Hematopoietic multipotent progenitor cell (in vitro differentiated cells): ENCODE data around the gene PAPPA. TPM values are rescaled to one million over a fixed set of nuclear protein-coding genes. Genes with fewer than 3 reads are reported as not detected.

Source experiments
- DNase-seq, 3 donors: peaks; one replicate each; pipeline ENCODE4 v3.0.0-alpha.2; 2011 to 2015; ENCODE audit warnings: low read depth in 2 of 3, low spot score in 2 of 3
- total RNA-seq: library from RNA; depleted of rRNA; stranded (reverse); fragments of >200 nt; gene quantifications from one replicate; pipeline ENCODE4 v1.2.3, GENCODE V29; 2012

Gene PAPPA
- total RNA-seq = under 0.01 TPM

- DNase-seq = no peak
Observed at GRCh38 chr9:116153765-116154333, at the start of gene PAPPA. TSS of gene PAPPA (plus strand) at chr9:116153791. CDS start at chr9:116154173, 382 bp downstream.

GRCh38 chr9:116103976-116104820 lies 49.4 kb upstream of the PAPPA start:
- DNase-seq = no peak

- DNase-seq = no peak
Observed at GRCh38 chr9:116112236-116112635, 41.4 kb upstream of the PAPPA start.

- DNase-seq = no peak
Observed at GRCh38 chr9:116115761-116116353, 37.7 kb upstream of the PAPPA start.

- DNase-seq = no peak
Observed at GRCh38 chr9:116116393-116116792, 37.2 kb upstream of the PAPPA start.

GRCh38 chr9:116123171-116123570 lies 30.4 kb upstream of the PAPPA start:
- no peak for DNase-seq

GRCh38 chr9:116124472-116125040 lies 29.0 kb upstream of the PAPPA start:
- DNase-seq = no peak

- no peak for DNase-seq
Observed at GRCh38 chr9:116133163-116133562, 20.4 kb upstream of the PAPPA start.

GRCh38 chr9:116134975-116135374 lies 18.6 kb upstream of the PAPPA start:
- DNase-seq = no peak

- DNase-seq = no peak
Observed at GRCh38 chr9:116137010-116137409, 16.6 kb upstream of the PAPPA start.

GRCh38 chr9:116137581-116137980 lies 16.0 kb upstream of the PAPPA start:
- no peak for DNase-seq

GRCh38 chr9:116141864-116142561 lies 11.6 kb upstream of the PAPPA start:
- no peak for DNase-seq

- no peak for DNase-seq
Observed at GRCh38 chr9:116142706-116143492, 10.7 kb upstream of the PAPPA start.

GRCh38 chr9:116144038-116144437 lies 9.6 kb upstream of the PAPPA start:
- DNase-seq = no peak

- DNase-seq = no peak
Observed at GRCh38 chr9:116144555-116144954, 9.0 kb upstream of the PAPPA start.

- DNase-seq = no peak
Observed at GRCh38 chr9:116145036-116145435, 8.6 kb upstream of the PAPPA start.

- DNase-seq = no peak
Observed at GRCh38 chr9:116147821-116148220, 5.8 kb upstream of the PAPPA start.

GRCh38 chr9:116149844-116150243 lies 3.7 kb upstream of the PAPPA start:
- DNase-seq = peak in 1 of 3 donors; percentile 31

GRCh38 chr9:116151199-116151598 lies 2.4 kb upstream of the PAPPA start:
- DNase-seq = no peak

- DNase-seq = no peak
Observed at GRCh38 chr9:116151966-116152381, 1.6 kb upstream of the PAPPA start.
